Medulla oblongata (tissue), 1 donor: ENCODE data around the gene SDSL.

Experiments used
- DNase-seq: peaks from one replicate; pipeline ENCODE4 v3.0.0-alpha.2; 2015; ENCODE audit errors: extremely low spot score

Gene SDSL

DNA sequence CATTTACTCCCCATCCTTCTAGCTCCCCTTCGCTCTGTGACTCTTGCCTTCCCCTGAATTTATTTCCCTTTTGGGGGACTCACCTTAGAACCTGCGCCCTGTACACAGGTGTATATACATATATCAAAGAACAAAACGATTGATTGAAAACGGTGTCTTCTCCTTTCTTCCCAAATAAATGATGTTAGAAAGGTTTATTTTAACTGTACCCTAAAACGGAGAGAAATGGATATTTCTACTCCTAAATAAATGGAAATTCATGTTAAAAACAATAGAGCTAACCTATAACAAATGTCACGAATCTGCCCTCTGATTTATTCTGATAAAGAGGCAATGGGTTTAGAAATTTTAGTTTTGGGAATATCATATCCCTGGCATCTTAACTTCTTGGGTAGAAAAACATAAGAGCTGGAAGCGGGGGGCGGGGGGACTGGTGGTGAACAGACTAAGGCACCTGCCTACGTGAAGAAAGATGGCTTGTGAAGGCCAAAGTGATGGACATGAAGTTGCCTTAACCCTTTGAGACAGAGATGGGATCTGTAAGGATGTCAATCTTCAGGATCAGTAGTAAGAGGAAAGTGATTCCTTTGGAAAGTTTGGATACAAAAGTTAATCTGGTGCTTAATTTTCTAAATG, 58.3 kb downstream of the SDSL start:
- no peak for DNase-seq

DNA sequence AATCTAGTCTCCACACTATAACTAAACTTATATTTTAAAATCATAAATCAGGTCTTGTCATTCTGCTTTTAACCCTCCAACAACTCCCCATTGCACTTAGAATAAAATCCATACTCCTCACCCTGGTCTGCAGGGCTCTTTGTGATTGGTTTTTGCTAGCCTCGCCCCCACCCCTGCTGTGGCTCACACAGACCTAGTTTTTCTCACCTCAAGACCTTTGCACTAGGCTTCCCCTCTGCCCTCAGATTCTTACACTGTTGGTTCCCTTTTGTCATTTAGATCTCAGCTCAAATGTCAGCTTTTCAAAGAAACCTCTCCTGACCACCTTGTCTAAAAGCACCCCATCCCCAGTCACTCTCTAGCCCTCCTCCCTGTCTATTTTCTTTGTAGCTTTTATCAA, 60.2 kb downstream of the SDSL start:
- no peak for DNase-seq

GRCh38 chr12:113485330-113485729, 63.1 kb downstream of the SDSL start:
- DNase-seq: no peak

GRCh38 chr12:113486722-113487121, 64.5 kb downstream of the SDSL start:
- no peak for DNase-seq
